M059J (cell line): ENCODE measurements around the gene VGLL3. TPM values are rescaled to one million over a fixed set of nuclear protein-coding genes. Genes with fewer than 3 reads are reported as not detected.
A peak's percentile ranks its signal among the peaks of the same experiment; 100 is the strongest.

Experiments used
- DNase-seq: peaks from one replicate; pipeline ENCODE4 v3.0.0-alpha.2; 2012; ENCODE audit warnings: low read depth
- total RNA-seq: library from RNA; depleted of rRNA; stranded (reverse); fragments of >200 nt; shearing (Covaris generic); gene quantifications from 2 replicates; pipeline ENCODE4 v1.2.3, GENCODE V29; 2014; rRNA removed

VGLL3 gene
- total RNA-seq, 1 experiment from 2014 or later, result 17.5 TPM

- DNase-seq, result no peak
Measured at GRCh38 chr3:86950717-86951116, 40.2 kb downstream of the VGLL3 start.

- peak; percentile 42 for DNase-seq
Measured at GRCh38 chr3:86949850-86950249, 41.1 kb downstream of the VGLL3 start.

GRCh38 chr3:86948822-86949221 is 42.1 kb downstream of the VGLL3 start:
- peak; percentile 68 for DNase-seq

GRCh38 chr3:86942206-86942605 is 48.7 kb downstream of the VGLL3 start:
- DNase-seq, result no peak

GRCh38 chr3:86938416-86939105 is 52.4 kb downstream of the VGLL3 start:
- peak; percentile 30 for DNase-seq

GRCh38 chr3:86937306-86937791 is 53.6 kb downstream of the VGLL3 start:
- peak; percentile 29 for DNase-seq

GRCh38 chr3:86934851-86935250 is 56.1 kb downstream of the VGLL3 start:
- no peak for DNase-seq

GRCh38 chr3:86930831-86931230 is 60.1 kb downstream of the VGLL3 start:
- no peak for DNase-seq

GRCh38 chr3:86930181-86930580 is 60.8 kb downstream of the VGLL3 start:
- no peak for DNase-seq

GRCh38 chr3:86929046-86929445 is 61.9 kb downstream of the VGLL3 start:
- DNase-seq, result peak; percentile 4

GRCh38 chr3:86923071-86923491 is 67.9 kb downstream of the VGLL3 start:
- peak; percentile 78 for DNase-seq

GRCh38 chr3:86921971-86922680 is 68.8 kb downstream of the VGLL3 start:
- DNase-seq, result peak; percentile 5

GRCh38 chr3:86914670-86915069 is 76.3 kb downstream of the VGLL3 start:
- DNase-seq, result no peak

- DNase-seq, result no peak
Measured at GRCh38 chr3:86913160-86913559, 77.8 kb downstream of the VGLL3 start.

- no peak for DNase-seq
Measured at GRCh38 chr3:86895202-86895601, 95.7 kb downstream of the VGLL3 start.

- DNase-seq, result no peak
Measured at GRCh38 chr3:86890741-86891396, 100.1 kb downstream of the VGLL3 start.

Other genes with a start within 250 kb of the VGLL3 start
- gene CHMP2B, start 236.2 kb upstream of the VGLL3 start, total RNA-seq, result 19.4 and 25.6 TPM in 2 replicates